GM19351 (cell line): ENCODE data around the gene ZNF155.
A peak's percentile ranks its signal among the peaks of the same experiment; 100 is the strongest.

Experiments used
- ATAC-seq: cut with Tn5 transposase; IDR thresholded peaks from one replicate; pipeline ENCODE4 v1.9.1; 2021; ENCODE audit warnings: mild to moderate bottlenecking, moderate library complexity; ENCODE audit not compliant: unreplicated experiment

Gene ZNF155

GRCh38 chr19:44003461-44004009, 19.5 kb downstream of the ZNF155 start:
- ATAC-seq, result peak; percentile 37

GRCh38 chr19:44005973-44006372, 22.0 kb downstream of the ZNF155 start:
- no peak for ATAC-seq

GRCh38 chr19:44007473-44007872, 23.5 kb downstream of the ZNF155 start:
- no peak for ATAC-seq

- ATAC-seq, result no peak
Measured at GRCh38 chr19:44010468-44010867, 26.5 kb downstream of the ZNF155 start.

GRCh38 chr19:44019498-44019897, 35.5 kb downstream of the ZNF155 start:
- ATAC-seq, result no peak

GRCh38 chr19:44021221-44021620, 37.2 kb downstream of the ZNF155 start:
- ATAC-seq, result no peak

GRCh38 chr19:44024900-44025216, 40.9 kb downstream of the ZNF155 start:
- no peak for ATAC-seq

GRCh38 chr19:44025217-44025936, 41.4 kb downstream of the ZNF155 start, which contains the start of gene ZNF222:
TSS of gene ZNF222 (plus strand) at chr19:44025379. CDS start at chr19:44025437, 58 bp downstream.
- peak; percentile 93 for ATAC-seq

GRCh38 chr19:44026622-44027021, 42.6 kb downstream of the ZNF155 start:
- no peak for ATAC-seq

- no peak for ATAC-seq
Measured at GRCh38 chr19:44032001-44032610, 48.1 kb downstream of the ZNF155 start.

GRCh38 chr19:44042147-44042546, 58.2 kb downstream of the ZNF155 start:
- ATAC-seq, result no peak
